Activated effector memory CD4-positive, alpha-beta T cell treated with Interleukin-2 at 50 U/mL for 16 hours (primary cell): Measurements from ENCODE around the gene PCDHB1.
"Not testable (repeated sequence)": the region's sequence is repeated elsewhere in the genome, so short reads cannot be mapped to it uniquely, and the experiment has no call there.

ENCODE experiments used
- DNase-seq: peaks from one replicate; pipeline ENCODE4 v3.0.0-alpha.2; 2020

Gene PCDHB1

GRCh38 chr5:141084487-141084989 lies 33.4 kb downstream of the PCDHB1 start:
- DNase-seq, result peak; percentile 6

DNA sequence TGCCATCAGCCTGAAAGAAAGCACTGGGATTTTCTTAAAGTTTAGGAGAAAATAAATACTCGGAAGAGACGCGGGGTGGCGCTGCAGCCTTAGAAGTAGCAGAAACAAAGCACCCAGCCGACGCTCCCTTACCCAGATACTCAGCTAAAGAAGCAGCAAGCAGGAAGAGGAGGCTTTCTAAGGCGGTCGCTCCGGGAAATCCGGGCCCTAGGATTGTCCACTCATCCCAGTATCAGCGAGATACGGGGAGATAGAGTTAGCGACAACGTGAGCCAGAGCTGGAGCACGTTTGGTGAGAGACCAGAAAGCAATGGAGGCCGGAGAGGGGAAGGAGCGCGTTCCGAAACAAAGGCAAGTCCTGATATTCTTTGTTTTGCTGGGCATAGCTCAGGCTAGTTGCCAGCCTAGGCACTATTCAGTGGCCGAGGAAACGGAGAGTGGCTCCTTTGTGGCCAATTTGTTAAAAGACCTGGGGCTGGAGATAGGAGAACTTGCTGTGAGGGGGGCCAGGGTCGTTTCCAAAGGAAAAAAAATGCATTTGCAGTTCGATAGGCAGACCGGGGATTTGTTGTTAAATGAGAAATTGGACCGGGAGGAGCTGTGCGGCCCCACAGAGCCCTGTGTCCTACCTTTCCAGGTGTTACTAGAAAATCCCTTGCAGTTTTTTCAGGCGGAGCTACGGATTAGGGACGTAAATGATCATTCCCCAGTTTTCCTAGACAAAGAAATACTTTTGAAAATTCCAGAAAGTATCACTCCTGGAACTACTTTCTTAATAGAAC lies 43.5 kb downstream of the PCDHB1 start, which contains the start of gene PCDHB2:
Gene PCDHB2 (plus strand): TSS at position 135 of the 782 bp plus-strand sequence. CDS start 176 bp downstream, at position 311.
- no peak for DNase-seq

DNA sequence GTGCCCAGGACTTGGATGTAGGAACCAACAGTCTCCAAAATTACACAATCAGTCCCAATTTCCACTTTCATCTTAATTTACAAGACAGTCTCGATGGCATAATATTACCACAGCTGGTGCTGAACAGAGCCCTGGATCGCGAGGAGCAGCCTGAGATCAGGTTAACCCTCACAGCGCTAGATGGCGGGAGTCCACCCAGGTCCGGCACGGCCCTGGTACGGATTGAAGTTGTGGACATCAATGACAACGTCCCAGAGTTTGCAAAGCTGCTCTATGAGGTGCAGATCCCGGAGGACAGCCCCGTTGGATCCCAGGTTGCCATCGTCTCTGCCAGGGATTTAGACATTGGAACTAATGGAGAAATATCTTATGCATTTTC lies 44.1 kb downstream of the PCDHB1 start:
- no peak for DNase-seq

DNA sequence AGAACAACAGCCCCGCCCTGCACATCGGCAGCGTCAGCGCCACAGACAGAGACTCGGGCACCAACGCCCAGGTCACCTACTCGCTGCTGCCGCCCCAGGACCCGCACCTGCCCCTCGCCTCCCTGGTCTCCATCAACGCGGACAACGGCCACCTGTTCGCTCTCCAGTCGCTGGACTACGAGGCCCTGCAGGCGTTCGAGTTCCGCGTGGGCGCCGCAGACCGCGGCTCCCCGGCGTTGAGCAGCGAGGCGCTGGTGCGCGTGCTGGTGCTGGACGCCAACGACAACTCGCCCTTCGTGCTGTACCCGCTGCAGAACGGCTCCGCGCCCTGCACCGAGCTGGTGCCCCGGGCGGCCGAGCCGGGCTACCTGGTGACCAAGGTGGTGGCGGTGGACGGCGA lies 45.0 kb downstream of the PCDHB1 start:
- not testable (repeated sequence) for DNase-seq

- not testable (repeated sequence) for DNase-seq
These were observed 45.4 kb downstream of the PCDHB1 start for GRCh38 chr5:141096586-141096985.

DNA sequence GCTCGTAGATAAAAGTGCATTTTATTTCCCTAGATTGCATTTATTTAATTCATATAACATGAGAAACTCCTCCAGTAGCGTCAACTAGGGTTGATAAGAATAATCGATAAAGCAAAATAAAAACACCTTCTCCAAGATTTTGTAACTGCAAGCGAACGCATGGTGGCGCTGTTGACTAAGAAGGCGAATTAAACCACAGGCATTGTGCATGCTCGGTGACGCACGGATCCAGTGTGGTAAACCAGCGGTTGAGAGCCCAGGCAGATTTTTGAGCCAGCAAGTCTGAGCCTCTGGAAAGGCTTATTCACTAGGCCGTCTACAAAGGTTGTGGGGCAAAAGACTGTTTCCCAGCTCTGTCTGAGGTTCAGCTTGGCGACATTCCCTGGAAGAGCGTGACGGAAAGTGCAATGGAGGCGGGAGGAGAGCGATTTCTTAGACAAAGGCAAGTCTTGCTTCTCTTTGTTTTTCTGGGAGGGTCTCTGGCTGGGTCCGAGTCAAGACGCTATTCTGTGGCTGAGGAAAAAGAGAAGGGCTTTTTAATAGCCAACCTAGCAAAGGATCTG lies 49.1 kb downstream of the PCDHB1 start, which contains the start of gene PCDHB3:
Gene PCDHB3 (plus strand): TSS at position 231 of the 563 bp plus-strand sequence. CDS start 177 bp downstream, at position 408.
- DNase-seq, result no peak

- DNase-seq, result no peak
These were observed 49.9 kb downstream of the PCDHB1 start for GRCh38 chr5:141101059-141101458.

GRCh38 chr5:141102070-141102469 lies 50.9 kb downstream of the PCDHB1 start:
- not testable (repeated sequence) for DNase-seq

DNA sequence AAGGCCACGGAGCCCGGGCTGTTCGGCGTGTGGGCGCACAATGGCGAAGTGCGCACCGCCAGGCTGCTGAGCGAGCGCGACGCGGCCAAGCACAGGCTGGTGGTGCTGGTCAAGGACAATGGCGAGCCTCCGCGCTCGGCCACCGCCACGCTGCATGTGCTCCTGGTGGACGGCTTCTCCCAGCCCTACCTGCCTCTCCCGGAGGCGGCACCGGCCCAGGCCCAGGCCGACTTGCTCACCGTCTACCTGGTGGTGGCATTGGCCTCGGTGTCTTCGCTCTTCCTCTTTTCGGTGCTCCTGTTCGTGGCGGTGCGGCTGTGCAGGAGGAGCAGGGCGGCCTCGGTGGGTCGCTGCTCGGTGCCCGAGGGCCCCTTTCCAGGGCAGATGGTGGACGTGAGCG lies 51.3 kb downstream of the PCDHB1 start:
- not testable (repeated sequence) for DNase-seq

- no peak for DNase-seq
These were observed 54.2 kb downstream of the PCDHB1 start for GRCh38 chr5:141105350-141105749.
